Measurements from ENCODE around the gene PQBP1.

GRCh38 chrX:48924270-48924669, 26.5 kb downstream of the PQBP1 start:
- TF ChIP-seq CTCF (IDR thresholded peaks at IDR 0.05; ENCODE audit: low read length) (no peak), EZH2phosphoT487 (IDR thresholded peaks at IDR 0.05; ENCODE audit: low read length) (no peak)
